GM21528 (cell line): ENCODE measurements around the gene SRRD.

Experiments
- ATAC-seq: cut with Tn5 transposase; IDR thresholded peaks from one replicate; pipeline ENCODE4 v1.9.1; 2021; ENCODE audit warnings: mild to moderate bottlenecking, moderate library complexity; ENCODE audit not compliant: unreplicated experiment, low FRiP score

The SRRD gene

DNA sequence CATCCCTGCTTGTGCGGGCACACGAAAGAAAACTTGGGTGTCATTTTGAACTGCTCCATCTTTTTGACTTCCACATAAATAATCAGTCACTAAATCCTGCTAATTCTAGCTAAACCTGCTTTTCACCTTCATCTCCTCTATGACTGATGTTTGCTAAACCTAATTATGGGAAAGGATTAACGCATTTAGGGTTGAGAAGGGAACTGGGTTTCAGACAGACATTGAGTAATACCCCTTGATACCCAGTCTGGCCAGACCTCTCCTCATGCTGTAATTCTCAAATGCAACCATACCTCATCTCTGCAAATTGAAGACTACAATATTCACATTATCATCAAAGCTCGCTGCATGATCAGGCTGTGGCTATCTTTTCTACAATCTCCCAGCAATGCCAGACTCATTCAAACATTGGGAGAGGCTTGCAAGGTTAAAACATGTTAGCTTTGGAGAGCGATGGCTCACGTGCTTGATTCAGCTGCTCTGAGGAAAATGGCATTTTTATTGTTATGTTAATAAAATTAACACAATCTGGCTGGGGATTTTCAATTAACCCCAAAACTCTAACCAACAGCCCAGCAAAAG lies 2.5 kb upstream of the SRRD start:
- no peak for ATAC-seq

DNA sequence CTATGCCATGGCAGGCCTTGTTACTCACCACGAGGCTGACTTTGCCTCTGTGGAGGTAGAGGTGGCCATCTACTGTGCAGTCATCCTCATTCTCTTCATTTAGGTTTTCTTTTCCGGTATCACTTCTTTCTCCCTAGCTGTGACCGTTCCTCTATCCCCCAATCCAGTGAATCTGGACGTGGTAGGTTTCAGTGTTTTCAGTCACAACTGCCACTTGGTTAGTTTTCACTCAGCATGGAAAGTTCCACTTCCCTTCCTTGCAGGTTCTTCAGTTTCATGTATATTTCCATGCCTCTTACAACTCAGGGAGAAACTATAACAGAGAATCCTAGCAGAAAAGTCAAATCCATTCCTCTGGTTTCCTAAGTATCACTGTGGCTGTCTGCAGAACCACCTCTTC lies 2.0 kb upstream of the SRRD start:
- ATAC-seq = no peak

DNA sequence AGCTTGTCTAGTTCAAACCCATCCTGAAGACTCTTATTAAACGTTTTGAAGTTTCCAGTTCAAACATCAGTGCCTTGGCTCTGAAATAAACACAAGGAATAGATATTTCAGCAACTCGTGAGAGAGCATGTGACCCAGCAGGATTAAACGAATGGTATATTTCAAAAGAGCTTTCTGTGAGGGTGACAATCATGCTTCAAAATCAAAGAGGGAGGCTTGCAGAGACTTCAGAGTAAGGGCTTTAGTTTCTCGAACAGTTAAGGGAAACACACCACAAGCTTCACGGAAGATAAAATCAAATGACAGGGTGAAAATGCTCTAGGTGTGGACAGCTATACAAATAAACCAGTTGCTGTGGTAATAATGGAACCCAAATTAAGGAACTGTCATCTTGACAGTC lies 1.5 kb upstream of the SRRD start:
- no peak for ATAC-seq

DNA sequence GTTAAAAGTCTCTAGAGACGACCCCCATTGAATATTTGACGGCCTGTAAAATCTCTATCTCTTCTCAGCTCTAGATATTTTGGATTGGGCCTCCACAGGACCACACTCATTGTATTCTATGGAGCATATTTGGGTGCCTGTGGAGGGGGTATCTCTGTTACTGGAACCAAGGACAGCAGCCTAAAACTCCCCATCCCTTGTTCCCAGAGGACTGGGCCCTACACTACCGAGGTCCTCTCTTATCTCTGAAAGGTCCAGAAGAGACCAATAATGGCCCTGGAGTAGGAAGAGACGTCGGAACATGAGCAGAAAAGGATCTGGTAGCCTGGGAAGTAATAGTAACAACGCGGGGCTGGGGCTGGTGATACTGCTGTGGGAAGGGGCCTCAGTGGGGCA lies 636 bp upstream of the SRRD start:
- no peak for ATAC-seq

DNA sequence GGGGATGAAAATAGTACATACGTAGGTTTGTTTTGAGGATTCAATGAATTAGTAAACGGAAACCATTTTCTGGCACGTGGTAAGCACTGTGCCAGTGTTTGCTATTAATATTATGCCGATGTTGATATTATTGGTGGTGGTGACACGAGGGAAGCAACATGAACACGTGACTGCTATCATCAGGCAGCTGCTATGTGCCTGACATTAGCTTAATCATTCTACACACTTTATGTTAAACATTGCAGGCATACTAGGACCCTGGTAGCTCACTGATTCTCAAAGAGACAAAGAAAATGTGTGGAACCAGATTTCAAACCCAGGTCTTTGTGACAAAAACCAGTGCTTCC lies 656 bp downstream of the SRRD start:
- ATAC-seq = no peak

DNA sequence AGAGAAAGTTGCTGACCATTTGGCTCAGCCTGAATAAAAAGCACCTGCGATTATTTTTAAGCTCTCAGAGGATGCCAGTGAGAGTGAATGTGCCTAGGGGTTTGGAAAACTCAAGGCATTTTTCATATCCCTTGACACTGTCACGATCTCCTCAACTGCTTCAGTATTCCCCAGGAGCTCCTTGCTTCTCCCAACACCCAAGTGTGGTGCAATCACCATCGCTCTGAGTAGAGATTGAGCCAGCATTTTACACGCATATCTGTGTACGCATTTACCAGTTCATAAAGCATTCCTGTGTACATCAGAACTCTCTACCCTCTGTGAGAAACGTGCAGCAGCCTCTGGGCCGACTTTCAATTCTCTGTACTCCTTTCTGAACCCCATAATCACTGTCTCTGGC lies 1.3 kb downstream of the SRRD start:
- no peak for ATAC-seq

DNA sequence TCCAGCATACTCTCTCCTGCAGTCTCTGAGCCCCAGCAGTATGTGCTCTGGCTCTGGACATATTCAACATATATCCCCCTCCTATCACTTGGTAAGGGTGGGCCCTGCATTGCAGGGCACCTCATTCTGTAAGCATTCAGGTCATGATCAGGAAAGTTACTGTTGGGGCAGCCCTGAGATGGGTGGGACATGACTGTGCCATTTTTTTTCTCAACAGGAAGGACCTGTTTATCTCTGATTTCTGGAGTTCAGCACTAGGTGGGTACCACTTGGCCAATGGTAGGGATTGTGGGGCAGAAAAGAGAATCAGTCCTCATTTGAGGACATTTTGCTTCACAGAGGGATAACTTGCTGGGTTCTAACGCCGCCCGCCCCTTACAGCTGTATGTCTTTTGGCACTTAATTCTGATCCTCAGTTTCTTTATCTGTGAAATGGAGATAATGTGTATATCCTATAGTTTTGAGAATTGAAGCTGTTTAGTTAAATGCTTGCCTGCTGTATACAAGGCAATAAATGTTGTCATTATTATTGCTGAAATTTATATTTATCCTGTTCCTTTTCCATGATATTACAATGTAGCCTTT lies 2.2 kb downstream of the SRRD start:
- ATAC-seq = no peak

DNA sequence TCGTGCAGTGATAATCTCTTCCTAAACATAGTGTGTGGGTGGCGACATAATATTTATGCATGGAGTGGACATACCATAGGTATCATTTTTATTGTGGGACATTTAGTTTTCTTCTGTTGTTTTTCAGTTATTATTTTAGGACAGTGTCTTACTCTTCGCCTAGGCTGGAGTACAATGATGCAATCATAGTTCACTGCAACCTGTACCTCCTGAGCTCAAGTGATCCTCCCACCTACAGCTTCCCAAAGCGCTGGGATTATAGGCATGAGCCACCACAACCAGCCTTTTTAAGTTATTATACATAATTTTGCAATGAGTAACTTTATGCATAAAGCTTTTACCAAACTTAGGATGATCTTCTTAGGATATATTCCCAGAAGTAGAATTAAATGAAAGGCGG lies 2.7 kb downstream of the SRRD start:
- ATAC-seq = no peak

DNA sequence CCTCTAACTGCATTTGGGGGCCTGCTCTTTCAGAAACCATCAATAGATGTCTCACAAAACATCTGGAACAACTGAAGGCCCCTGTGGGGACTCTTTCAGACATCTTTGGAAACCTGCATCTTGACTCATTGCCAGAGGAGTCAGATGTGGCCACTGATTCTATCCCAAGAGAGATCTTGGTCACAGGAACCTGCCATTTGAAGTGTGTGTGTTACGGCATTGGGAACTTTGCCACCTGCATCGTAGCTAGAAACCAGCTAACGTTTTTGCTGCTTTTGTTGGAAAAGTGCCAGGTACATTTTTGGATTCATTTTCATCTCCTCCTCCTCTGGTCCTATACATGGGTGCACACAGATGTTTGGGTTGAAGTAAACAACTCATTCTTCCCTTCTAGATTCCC lies 4.3 kb downstream of the SRRD start:
- ATAC-seq = no peak

DNA sequence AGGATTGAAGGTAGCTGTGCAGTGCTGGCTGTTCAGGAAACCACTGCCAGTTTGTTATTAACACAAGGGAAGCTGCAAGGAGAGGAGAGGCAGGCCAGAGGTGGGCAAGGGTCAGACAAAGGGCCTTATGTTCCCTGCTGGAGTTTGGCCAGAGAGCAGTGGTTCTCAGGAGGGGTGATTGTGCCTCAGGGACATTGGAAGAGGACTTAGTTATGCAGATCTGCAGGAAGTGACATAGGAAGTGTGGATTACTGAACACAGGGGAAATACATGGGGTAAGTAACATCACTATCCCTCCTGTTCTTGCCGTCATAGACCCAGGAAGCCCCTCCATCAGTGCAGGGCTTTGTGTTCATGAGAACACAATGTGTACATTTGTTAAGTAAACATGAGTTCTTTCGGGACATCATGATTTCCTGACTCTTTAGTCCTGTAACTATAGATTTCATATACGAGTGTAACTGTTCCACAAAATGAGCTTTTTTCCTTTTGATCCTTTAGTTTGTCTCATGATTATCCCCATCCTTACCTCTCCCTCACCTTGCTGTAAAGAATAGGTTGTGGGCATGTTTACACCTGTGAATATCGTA lies 5.9 kb downstream of the SRRD start:
- ATAC-seq = no peak

DNA sequence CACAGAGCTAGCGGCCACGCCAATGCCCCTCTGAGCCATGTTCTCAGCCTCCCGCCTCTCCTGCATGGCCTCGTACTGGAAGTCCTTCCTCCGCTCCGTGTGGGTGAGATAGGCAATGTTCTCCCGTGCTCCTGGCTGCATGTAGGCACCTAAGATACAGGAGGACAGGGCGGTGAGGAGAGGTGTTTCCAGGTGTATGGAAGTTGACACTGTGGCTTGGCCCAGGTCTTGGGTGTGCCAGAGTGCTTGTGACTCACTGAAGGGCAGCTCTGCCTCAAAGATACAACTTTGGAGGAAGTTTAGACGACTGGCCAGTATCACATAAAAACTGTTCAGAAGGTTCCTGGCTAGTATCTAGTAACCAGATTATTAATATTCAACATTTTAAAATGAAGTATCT lies 8.5 kb downstream of the SRRD start:
- no peak for ATAC-seq

DNA sequence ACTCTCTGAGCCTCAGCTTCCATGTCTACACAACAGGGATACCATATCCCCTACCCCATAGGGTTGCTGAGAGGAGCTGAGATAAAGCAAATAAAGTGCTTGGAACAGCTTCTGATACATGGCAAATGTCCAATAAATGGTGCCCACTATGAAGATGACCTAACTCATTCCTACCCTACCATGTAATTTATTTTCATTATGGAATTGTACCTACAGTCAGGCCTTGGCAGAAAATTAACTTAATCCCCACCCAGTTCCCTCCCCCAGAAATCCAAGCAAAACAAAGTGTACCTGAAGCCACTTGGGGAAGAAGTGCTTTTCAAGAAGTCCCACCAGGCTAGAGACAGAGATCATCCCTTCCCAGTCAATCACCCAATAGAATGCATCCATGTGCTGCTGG lies 10.8 kb downstream of the SRRD start:
- ATAC-seq = no peak

DNA sequence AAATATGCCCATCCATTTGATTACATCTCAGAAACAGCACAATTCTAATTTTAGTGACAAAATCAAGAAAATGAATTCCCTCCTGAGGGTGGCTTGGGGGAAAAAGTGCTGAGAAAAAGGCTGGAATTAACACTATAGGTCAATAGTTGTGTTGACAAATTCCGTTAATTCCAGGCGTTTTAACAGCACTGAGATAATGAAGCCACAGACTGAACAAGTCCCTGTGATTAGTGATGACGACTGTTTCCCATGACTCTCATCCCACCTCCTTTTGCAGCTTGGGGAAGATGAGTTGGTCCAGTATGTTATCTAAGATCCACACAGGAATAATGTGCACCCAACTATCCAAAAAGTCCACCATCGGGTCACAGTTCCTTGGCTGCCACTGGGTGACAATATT lies 12.8 kb downstream of the SRRD start:
- no peak for ATAC-seq

DNA sequence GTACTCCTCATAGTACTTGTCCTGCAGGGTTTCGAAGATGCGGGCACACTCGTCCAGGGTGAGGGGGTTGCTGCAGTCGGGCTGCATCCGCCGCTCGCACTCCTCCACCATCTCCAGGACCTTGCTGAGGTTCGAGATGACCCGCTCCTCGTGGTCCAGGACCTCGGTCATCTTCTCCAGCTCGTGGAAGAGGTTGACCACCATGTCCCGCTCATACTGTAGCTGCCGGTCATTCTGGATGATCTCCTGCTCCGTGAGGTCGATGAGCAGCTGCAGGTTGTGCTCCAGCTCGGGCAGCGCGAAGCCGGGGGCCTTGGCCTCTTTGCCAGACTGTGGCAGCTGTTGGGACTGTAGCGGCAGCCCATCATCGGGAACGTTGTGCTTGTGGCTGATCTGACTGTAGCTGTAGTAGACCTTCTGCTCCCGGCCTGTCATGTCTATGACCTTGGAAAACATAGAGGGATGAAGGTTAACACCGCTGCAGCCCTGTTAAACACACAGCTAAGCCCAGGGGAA lies 15.6 kb downstream of the SRRD start:
- no peak for ATAC-seq

DNA sequence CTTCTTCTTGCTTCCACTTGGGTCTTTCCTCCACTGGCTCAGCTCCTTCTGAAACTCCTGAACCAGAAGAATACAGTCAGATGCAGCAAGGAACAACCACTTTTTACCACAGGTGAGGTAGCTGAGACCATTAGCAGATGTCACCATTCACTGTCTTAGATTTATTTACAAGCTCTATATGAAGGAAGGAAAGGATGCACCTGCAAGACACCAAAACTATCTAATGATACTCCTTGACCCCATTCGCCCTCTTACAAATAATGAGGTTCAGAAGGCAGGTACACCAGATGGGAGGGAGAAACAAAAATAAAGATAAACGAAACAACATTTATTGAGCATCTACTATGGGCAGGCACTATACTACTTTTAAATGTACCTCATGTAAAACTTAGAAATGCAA lies 18.3 kb downstream of the SRRD start:
- ATAC-seq = no peak

DNA sequence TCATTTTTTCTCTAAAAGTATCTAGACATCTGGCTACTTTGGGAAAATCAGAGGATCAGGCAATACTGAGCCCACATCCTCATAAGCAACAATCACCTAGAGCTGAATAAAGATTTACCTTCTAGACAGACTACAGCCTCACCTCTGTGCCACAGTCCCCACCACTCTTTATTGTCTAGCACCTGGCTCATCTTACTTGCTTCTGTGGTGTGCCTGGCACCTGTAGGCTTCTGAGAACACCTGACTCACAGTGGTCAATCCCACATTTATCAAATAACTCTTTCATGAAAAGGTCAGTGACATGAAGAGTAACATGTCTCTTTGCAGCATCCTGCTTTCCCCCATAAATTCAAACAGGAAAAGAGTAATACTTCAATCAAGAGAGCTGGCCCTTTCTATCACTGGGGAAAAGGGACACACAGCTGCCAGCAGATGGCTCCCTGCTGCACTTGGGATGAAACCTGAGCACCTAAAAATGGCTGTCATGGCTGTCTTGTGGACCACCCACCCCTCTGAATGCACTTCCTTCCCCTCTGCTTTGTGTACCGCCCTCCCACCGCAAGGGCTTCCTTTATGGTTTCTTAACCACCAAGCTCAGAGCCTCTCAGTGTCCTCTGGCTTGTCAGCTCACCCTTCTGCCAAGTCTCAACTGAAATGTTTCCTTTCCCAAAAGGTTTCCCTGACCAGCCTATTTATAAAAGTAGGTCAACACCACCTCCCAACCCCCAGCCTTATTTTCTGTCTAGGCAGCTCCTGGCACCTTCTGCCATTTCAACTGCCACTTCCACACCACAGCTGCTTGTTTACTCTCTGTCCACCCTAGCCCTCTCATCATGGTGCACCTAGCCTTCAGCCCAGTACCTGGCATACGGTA lies 19.2 kb downstream of the SRRD start:
- no peak for ATAC-seq

DNA sequence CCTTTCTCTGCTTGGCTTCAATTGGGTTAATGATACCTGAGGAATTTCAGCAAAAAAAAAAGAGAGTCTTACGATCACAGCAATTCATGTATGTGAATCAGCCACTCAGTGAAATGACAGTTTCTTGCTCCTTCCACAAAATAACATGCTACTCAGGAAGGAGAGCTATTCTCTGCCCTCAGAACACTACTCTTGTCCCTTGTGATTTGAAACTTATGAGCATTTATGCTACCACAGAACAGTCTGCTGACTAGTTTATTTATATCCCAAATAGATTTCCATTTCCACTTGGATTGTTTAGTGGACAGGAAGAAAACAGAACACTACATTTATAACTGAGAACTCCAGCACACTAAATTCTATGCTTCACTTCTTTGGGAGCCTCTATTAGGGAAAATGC lies 20.1 kb downstream of the SRRD start:
- no peak for ATAC-seq

DNA sequence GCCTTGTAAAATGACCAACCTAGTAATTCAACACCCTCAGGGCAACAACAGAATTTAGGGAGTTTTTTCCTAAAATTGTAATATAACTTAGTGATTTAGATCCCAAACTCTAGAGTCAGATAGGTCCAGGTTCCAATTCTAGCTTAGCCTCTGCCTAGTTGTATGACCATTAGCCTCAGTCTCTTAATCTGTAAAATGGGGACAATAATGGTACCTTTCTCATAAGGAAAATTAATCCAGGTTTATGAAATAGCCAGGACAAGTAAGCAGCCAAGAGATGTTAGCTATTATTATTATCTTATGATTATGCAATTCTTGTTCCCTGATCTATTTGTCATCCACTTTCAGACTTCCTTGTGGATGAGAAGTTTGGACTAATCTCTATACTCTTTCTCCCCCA lies 24.5 kb downstream of the SRRD start:
- ATAC-seq = no peak

DNA sequence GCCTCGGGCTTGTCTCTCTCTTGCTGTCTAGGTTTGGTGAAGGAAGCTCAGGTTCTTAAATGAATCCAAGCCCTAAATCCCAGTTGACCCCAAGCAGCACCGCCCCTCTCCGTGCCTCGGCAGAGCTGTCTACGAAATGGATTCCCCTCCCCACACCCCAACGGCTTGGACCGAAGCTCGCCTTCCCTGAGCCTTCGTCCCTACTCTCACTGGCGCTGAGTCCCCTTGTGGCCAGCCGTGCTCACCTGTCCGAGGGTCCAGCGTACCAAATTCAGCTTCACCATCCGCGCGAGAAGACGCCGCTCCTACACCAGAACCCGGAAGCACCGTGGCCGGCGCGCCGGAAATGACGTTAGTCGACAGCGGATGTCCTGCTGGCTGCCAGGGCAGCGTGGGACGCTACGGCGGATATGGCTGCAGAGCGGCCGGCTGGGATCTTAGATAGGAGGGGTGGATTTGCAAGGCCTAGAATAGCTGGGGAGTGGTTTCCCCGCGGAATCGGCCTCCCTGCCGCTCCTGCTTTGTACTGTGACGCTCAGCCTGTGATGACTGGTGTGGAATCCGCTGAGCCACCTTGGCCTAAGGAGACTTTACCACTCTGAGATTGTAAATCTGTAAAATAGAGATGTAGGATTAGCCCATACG lies 28.6 kb downstream of the SRRD start, which contains the start of gene TFIP11:
TFIP11 (minus strand) TSS at position 325 of the 645 bp plus-strand sequence. CDS start 2,201 bp downstream, outside the sequence.
- peak; percentile 88 for ATAC-seq

DNA sequence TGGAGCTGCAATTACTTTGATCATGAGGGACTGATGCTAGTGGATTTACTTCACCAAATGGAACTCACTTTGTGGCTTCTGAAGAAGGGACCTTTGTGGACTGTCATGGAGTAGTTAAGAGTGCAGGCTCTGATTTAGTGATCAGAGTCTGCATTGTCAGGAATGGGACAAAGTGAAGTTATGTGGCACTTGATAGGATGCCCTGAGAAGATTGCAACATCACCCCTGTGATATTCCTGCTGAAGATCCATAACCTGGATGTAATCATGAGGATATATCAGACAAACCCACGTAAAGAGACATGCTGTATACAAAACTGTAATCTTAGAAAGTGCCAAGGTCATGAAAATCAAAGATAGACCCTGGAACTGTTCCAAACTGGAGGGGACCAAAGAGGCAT lies 30.2 kb downstream of the SRRD start:
- no peak for ATAC-seq
